H9 (cell line): ENCODE measurements around the gene PLXNB1. TPM values are rescaled to one million over a fixed set of nuclear protein-coding genes. Genes with fewer than 3 reads are reported as not detected.

Experiments
- DNase-seq: peaks from one replicate; pipeline ENCODE4 v3.0.0-alpha.2; 2017
- H2AFZ ChIP-seq: one replicate; pipeline ENCODE4 v1.6.1; 2013; ENCODE audit warnings: mild to moderate bottlenecking, low read length, control low read depth, moderate library complexity
- H2AK5ac ChIP-seq: 2 replicates; pipeline ENCODE4 v1.6.1; 2013; ENCODE audit warnings: low read length, control low read depth, mixed read lengths; ENCODE audit not compliant: insufficient read length
- H2BK120ac ChIP-seq: one replicate; pipeline ENCODE4 v1.6.1; 2013; ENCODE audit warnings: low read depth, mild to moderate bottlenecking, low read length, control low read depth, inconsistent platforms; ENCODE audit not compliant: poor library complexity, severe bottlenecking
- H2BK12ac ChIP-seq: 2 replicates; pipeline ENCODE4 v1.6.1; 2013; ENCODE audit warnings: low read length, control low read depth, mixed read lengths, low read depth; ENCODE audit not compliant: insufficient read length
- H2BK15ac ChIP-seq: 2 replicates; pipeline ENCODE4 v1.6.1; 2013; ENCODE audit warnings: low read depth, low read length, control low read depth
- H2BK20ac ChIP-seq: one replicate; pipeline ENCODE4 v1.6.1; 2013; ENCODE audit warnings: low read depth, mild to moderate bottlenecking, low read length, control low read depth, inconsistent platforms; ENCODE audit not compliant: poor library complexity, severe bottlenecking
- H2BK5ac ChIP-seq: 2 replicates; pipeline ENCODE4 v1.6.1; 2013; ENCODE audit warnings: low read length, control low read depth, mixed read lengths; ENCODE audit not compliant: insufficient read length
- H3K14ac ChIP-seq: 2 replicates; pipeline ENCODE4 v1.6.1; 2013; ENCODE audit warnings: low read length, control low read depth; ENCODE audit not compliant: insufficient read depth
- H3K18ac ChIP-seq: 2 replicates; pipeline ENCODE4 v1.6.1; 2013; ENCODE audit warnings: low read depth, mild to moderate bottlenecking, mixed read lengths, low read length, control low read depth; ENCODE audit not compliant: insufficient read length
- H3K23ac ChIP-seq: 2 replicates; pipeline ENCODE4 v1.6.1; 2013; ENCODE audit warnings: low read length, control low read depth, mixed read lengths, low read depth; ENCODE audit not compliant: insufficient read length
- H3K23me2 ChIP-seq: 2 replicates; pipeline ENCODE4 v1.6.1; 2013; ENCODE audit warnings: low read depth, mild to moderate bottlenecking, mixed read lengths, low read length, control low read depth; ENCODE audit not compliant: insufficient read length, poor library complexity, severe bottlenecking
- H3K27ac ChIP-seq: 2 replicates; pipeline ENCODE4 v1.5.1; 2013; ENCODE audit warnings: low read length, control low read depth, mixed read lengths, low read depth; ENCODE audit not compliant: insufficient read length
- H3K27me3 ChIP-seq: 2 replicates; pipeline ENCODE4 v1.6.1; 2013; ENCODE audit warnings: low read length, control low read depth, inconsistent platforms; ENCODE audit not compliant: insufficient read depth
- H3K4ac ChIP-seq: 2 replicates; pipeline ENCODE4 v1.6.1; 2013; ENCODE audit warnings: low read depth, mild to moderate bottlenecking, control low read depth, inconsistent platforms, low read length, moderate library complexity
- H3K4me1 ChIP-seq: 2 replicates; pipeline ENCODE4 v1.6.1; 2013; ENCODE audit warnings: low read length, control low read depth, inconsistent platforms; ENCODE audit not compliant: insufficient read depth
- H3K4me2 ChIP-seq: 2 replicates; pipeline ENCODE4 v1.6.1; 2013; ENCODE audit warnings: low read length, control low read depth, mixed read lengths; ENCODE audit not compliant: insufficient read length, insufficient read depth
- H3K56ac ChIP-seq: 2 replicates; pipeline ENCODE4 v1.6.1; 2013; ENCODE audit warnings: low read depth, mild to moderate bottlenecking, mixed read lengths, low read length, control low read depth; ENCODE audit not compliant: insufficient read length
- H3K79me1 ChIP-seq: 2 replicates; pipeline ENCODE4 v1.6.1; 2013; ENCODE audit warnings: low read depth, mild to moderate bottlenecking, moderate library complexity, low read length, control low read depth, inconsistent platforms; ENCODE audit not compliant: insufficient read depth, poor library complexity, severe bottlenecking
- H3K79me2 ChIP-seq: 2 replicates; pipeline ENCODE4 v1.6.1; 2013; ENCODE audit warnings: low read length, control low read depth, inconsistent platforms; ENCODE audit not compliant: insufficient read depth
- H3K9ac ChIP-seq: 2 replicates; pipeline ENCODE4 v1.6.1; 2013; ENCODE audit warnings: low read length, control low read depth, mixed read lengths; ENCODE audit not compliant: insufficient read length; ENCODE audit errors: extremely low read depth
- H3K9me3 ChIP-seq: one replicate; pipeline ENCODE4 v1.6.1; 2013; ENCODE audit warnings: low read depth, low read length, inconsistent platforms; ENCODE audit not compliant: control insufficient read depth
- H3T11ph ChIP-seq: one replicate; pipeline ENCODE4 v1.6.1; 2013; ENCODE audit warnings: mild to moderate bottlenecking, low read length, control low read depth, inconsistent platforms
- H4K20me1 ChIP-seq: one replicate; pipeline ENCODE4 v1.6.1; 2013; ENCODE audit not compliant: control insufficient read depth, insufficient read length, insufficient read depth
- H4K5ac ChIP-seq: 2 replicates; pipeline ENCODE4 v1.6.1; 2013; ENCODE audit warnings: low read depth, mild to moderate bottlenecking, mixed read lengths, low read length, control low read depth; ENCODE audit not compliant: insufficient read length
- H4K8ac ChIP-seq: replicated peaks from 2 replicates; pipeline ENCODE4 v1.6.1; 2013; ENCODE audit warnings: low read length, control low read depth, mixed read lengths, low read depth; ENCODE audit not compliant: insufficient read length
- H4K91ac ChIP-seq: 2 replicates; pipeline ENCODE4 v1.6.1; 2013; ENCODE audit warnings: low read depth, mild to moderate bottlenecking, moderate library complexity, mixed read lengths, low read length, control low read depth; ENCODE audit not compliant: insufficient read length
- H3K27ac Mint-ChIP-seq, 3 experiments: 2 replicates in 2 of 3; 3 replicates in 1 of 3; pipeline ENCODE4 v1.8.0; 2020 to 2021; ENCODE audit warnings: mixed read lengths in 3 of 3, mild to moderate bottlenecking in 1 of 3, moderate library complexity in 1 of 3
- H3K27me3 Mint-ChIP-seq: 2 replicates; pipeline ENCODE4 v1.8.0; 2021; ENCODE audit warnings: low read depth, mild to moderate bottlenecking, moderate library complexity, mixed read lengths
- H3K36me3 Mint-ChIP-seq, 3 experiments: 2 replicates in 2 of 3; 3 replicates in 1 of 3; pipeline ENCODE4 v1.8.0; 2020 to 2021; ENCODE audit warnings: low read depth in 3 of 3, mixed read lengths in 3 of 3; ENCODE audit not compliant: insufficient read depth in 1 of 3
- H3K4me1 Mint-ChIP-seq, 2 experiments: 2 replicates each; pipeline ENCODE4 v1.8.0; 2020; ENCODE audit warnings: mixed read lengths in 2 of 2
- H3K4me3 Mint-ChIP-seq, 2 experiments: 2 replicates in 1 of 2; 3 replicates in 1 of 2; pipeline ENCODE4 v1.8.0; 2020 to 2021; ENCODE audit warnings: mild to moderate bottlenecking in 2 of 2, mixed read lengths in 2 of 2, moderate library complexity in 1 of 2
- H3K9me3 Mint-ChIP-seq, 2 experiments: 2 replicates in 1 of 2; 3 replicates in 1 of 2; pipeline ENCODE4 v1.8.0; 2020; ENCODE audit warnings: mild to moderate bottlenecking in 2 of 2, mixed read lengths in 2 of 2, moderate library complexity in 1 of 2
- CTCF ChIP-seq: fragments of 200-600 bp; sonication (generic); conservative IDR thresholded peaks from 3 replicates; pipeline ENCODE4 v1.8.0; 2021; ENCODE audit warnings: antibody characterized with exemption, mild to moderate bottlenecking
- WGBS: extraction: QIAGEN DNeasy Blood & Tissue Kit; methylation state at CpG from one replicate; pipeline ENCODE4 v1.1.7; 2013; ENCODE audit warnings: missing lambda C conversion rate, low lambda C conversion rate, mixed read lengths; ENCODE audit not compliant: insufficient read length; ENCODE audit errors: extremely low coverage; 5-methylcytosine and 5-hydroxymethylcytosine counted together
- total RNA-seq: library from RNA; stranded (reverse); gene quantifications from 2 replicates; pipeline ENCODE4 v1.2.1, GENCODE V29; 2021

Gene PLXNB1
- total RNA-seq, 1 experiment from 2014 or later, result 184 TPM

GRCh38 chr3:48417529-48418108, 12.3 kb downstream of the PLXNB1 start:
- no peak overlapping the region for H3T11ph ChIP-seq
- no peak for DNase-seq
- no peaks in the 10 kb centered on the region for H3K4me1 Mint-ChIP-seq
- no peaks in the 10 kb centered on the region for H3K79me2 ChIP-seq
- H3K56ac ChIP-seq, result no peak overlapping the region
- no peak overlapping the region for H2BK120ac ChIP-seq
- H2BK5ac ChIP-seq, result no peak overlapping the region
- H2BK12ac ChIP-seq, result no peak overlapping the region
- WGBS, result no CpG with 5 or more reads among the region's 14 CpGs
- no peak overlapping the region for H3K4ac ChIP-seq
- H3K4me2 ChIP-seq, result no peak overlapping the region
- no peaks in the 10 kb centered on the region for H3K27me3 ChIP-seq
- no peaks in the 10 kb centered on the region for H3K9me3 Mint-ChIP-seq
- no peak for TF ChIP-seq CTCF
- no peak overlapping the region for H3K23ac ChIP-seq
- no peak overlapping the region for H2BK20ac ChIP-seq
- H4K5ac ChIP-seq, result no peak overlapping the region
- H3K9me3 ChIP-seq, result no peaks in the 10 kb centered on the region
- no peak overlapping the region for H2BK15ac ChIP-seq
- no peaks in the 10 kb centered on the region for H3K27me3 Mint-ChIP-seq
- no peak overlapping the region for H3K9ac ChIP-seq
- H3K36me3 Mint-ChIP-seq, result peaks cover 46 to 87% (median 80%) of the 10 kb centered on the region in 3 experiments
- H3K79me1 ChIP-seq, result no peaks in the 10 kb centered on the region
- H4K8ac ChIP-seq, result no peak overlapping the region
- H3K23me2 ChIP-seq, result no peaks in the 10 kb centered on the region
- H2AK5ac ChIP-seq, result no peak overlapping the region
- no peak overlapping the region for H3K27ac ChIP-seq
- no peaks in the 10 kb centered on the region for H4K20me1 ChIP-seq
- no peak overlapping the region for H3K18ac ChIP-seq
- H2AFZ ChIP-seq, result no peak overlapping the region
- H4K91ac ChIP-seq, result no peak overlapping the region
- no peak overlapping the region for H3K14ac ChIP-seq
- no peak overlapping the region; a peak in 1 of 5 replicates for H3K4me3 Mint-ChIP-seq
- H3K27ac Mint-ChIP-seq, result no peak overlapping the region
- H3K4me1 ChIP-seq, result no peaks in the 10 kb centered on the region
